IPS-18a (cell line): ENCODE data around the gene GSS.
A peak's percentile ranks its signal among the peaks of the same experiment; 100 is the strongest.

Experiments used
- H3K27ac ChIP-seq: one replicate; pipeline ENCODE4 v1.5.1; 2013; ENCODE audit warnings: low read length
- H3K27me3 ChIP-seq: one replicate; pipeline ENCODE4 v1.6.1; 2013; ENCODE audit warnings: mild to moderate bottlenecking, low read length; ENCODE audit not compliant: control insufficient read depth, insufficient read depth
- H3K36me3 ChIP-seq: one replicate; pipeline ENCODE4 v1.6.1; 2013; ENCODE audit warnings: low read depth, low read length; ENCODE audit not compliant: control insufficient read depth
- H3K4me1 ChIP-seq: one replicate; pipeline ENCODE4 v1.6.1; 2013; ENCODE audit warnings: low read depth, low read length; ENCODE audit not compliant: control insufficient read depth
- H3K4me3 ChIP-seq: one replicate; pipeline ENCODE4 v1.5.1; 2013; ENCODE audit warnings: low read length
- H3K9ac ChIP-seq: one replicate; pipeline ENCODE4 v1.6.1; 2013; ENCODE audit warnings: mild to moderate bottlenecking, low read length, moderate library complexity
- H3K9me3 ChIP-seq: one replicate; pipeline ENCODE4 v1.6.1; 2013; ENCODE audit warnings: low read depth, low read length; ENCODE audit not compliant: control insufficient read depth

The GSS gene

GRCh38 chr20:34955231-34956040 lies at the start of gene GSS, which contains the start of gene MYH7B:
Gene GSS (minus strand): TSS chr20:34955806. CDS start chr20:34951852, 3,954 bp downstream.
Gene MYH7B (plus strand): TSS chr20:34955868. CDS start chr20:34978006, 22,138 bp downstream.
- peak within 1 kb of the TSS; percentile 79 for H3K4me3 ChIP-seq

DNA sequence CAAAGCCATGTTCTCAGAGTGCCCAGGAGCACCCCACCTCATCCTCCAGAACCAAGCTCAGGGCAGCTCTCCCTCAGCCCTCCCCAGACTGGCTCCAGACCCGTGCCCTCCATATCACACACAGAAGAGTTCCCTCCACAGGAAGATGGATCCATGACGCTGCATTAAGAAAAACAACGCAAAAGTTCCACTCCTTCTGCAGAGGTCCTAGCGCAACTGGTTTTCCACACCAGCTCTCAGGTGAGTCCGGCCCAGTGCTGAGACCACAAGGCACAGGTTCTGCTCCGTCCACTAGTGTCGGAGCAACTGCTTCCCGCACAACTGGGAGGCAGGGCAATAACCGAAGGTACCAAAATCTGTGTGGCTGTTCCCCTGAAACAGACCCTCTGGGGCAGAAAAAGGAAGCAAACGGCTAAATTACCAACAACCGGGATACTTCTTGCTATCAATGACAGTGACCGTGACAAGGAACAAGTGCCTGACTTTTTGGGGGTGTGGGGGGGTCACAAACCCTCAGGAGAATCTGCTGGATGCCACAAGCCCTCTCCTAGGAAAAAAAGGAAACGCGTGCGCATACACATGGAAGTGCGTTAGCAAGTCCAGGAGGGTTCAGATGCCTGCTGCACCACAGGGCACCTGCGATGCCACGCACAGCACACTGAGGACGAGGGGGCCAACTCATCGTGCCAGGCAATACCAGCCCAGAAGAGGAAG lies 49.3 kb upstream of the GSS start:
- Histone ChIP-seq H3K27me3 (no peaks in the 10 kb centered on the region), H3K9me3 (no peaks in the 10 kb centered on the region), H3K27ac (no peak overlapping the region), H3K4me3 (no peak overlapping the region), H3K36me3 (peaks cover 78% of the 10 kb centered on the region), H3K9ac (no peak overlapping the region), H3K4me1 (no peaks in the 10 kb centered on the region)

More at GRCh38 chr20:34955231-34956040, at the start of gene GSS, which contains the start of gene MYH7B:
- Histone ChIP-seq H3K27me3 (no peaks in the 10 kb centered on the region), H3K9me3 (no peaks in the 10 kb centered on the region), H3K4me1 (peaks cover 8% of the 10 kb centered on the region), H3K36me3 (no peaks in the 10 kb centered on the region), H3K9ac (peak within 1 kb of the TSS; percentile 82), H3K27ac (peak within 1 kb of the TSS; percentile 59)

DNA sequence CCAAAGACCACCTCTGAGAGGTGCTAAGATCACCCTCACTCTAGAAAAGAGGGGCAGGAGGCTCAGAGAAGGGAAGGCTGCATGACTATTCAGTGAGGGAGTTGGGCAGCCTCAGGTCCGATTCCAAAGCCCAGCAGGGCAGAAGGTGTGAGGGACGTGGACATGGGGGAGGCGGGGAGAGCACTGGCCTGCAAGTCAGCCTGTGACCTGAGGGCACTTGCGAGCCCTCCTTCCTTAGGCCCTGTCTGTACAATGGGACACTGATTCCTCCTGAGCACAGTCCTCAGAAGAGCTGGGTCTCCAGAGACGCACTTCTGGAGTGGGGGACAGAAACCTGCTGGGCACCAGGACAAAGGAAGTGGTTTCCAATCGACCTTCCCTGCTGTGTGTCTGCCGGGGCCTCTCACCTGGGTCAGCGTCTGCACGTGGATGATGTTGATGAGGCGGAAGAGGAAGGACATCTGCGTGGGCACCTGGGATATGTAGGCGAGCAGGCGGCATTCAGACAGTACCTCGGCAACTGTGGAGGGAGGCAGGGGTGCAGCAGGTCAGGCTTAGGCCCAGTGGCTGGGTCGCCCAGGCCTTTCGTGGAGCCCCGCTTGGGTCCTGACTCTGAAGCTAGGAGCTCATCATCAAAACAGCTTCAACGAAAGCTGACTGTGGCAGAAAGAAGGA lies 48.6 kb upstream of the GSS start:
- Histone ChIP-seq H3K36me3 (peaks cover 71% of the 10 kb centered on the region), H3K9me3 (no peaks in the 10 kb centered on the region)

GRCh38 chr20:35003211-35004031 lies 47.8 kb upstream of the GSS start:
- H3K27ac ChIP-seq: no peak overlapping the region
- H3K27me3 ChIP-seq: no peaks in the 10 kb centered on the region
- no peak overlapping the region for H3K4me3 ChIP-seq
- H3K4me1 ChIP-seq: no peaks in the 10 kb centered on the region
- peaks cover 63% of the 10 kb centered on the region for H3K36me3 ChIP-seq
- H3K9ac ChIP-seq: no peak overlapping the region
- H3K9me3 ChIP-seq: no peaks in the 10 kb centered on the region

More for the DNA sequence above, 48.6 kb upstream of the GSS start:
- Histone ChIP-seq H3K4me3 (no peak overlapping the region), H3K27ac (no peak overlapping the region), H3K9ac (no peak overlapping the region), H3K4me1 (no peaks in the 10 kb centered on the region), H3K27me3 (no peaks in the 10 kb centered on the region)

DNA sequence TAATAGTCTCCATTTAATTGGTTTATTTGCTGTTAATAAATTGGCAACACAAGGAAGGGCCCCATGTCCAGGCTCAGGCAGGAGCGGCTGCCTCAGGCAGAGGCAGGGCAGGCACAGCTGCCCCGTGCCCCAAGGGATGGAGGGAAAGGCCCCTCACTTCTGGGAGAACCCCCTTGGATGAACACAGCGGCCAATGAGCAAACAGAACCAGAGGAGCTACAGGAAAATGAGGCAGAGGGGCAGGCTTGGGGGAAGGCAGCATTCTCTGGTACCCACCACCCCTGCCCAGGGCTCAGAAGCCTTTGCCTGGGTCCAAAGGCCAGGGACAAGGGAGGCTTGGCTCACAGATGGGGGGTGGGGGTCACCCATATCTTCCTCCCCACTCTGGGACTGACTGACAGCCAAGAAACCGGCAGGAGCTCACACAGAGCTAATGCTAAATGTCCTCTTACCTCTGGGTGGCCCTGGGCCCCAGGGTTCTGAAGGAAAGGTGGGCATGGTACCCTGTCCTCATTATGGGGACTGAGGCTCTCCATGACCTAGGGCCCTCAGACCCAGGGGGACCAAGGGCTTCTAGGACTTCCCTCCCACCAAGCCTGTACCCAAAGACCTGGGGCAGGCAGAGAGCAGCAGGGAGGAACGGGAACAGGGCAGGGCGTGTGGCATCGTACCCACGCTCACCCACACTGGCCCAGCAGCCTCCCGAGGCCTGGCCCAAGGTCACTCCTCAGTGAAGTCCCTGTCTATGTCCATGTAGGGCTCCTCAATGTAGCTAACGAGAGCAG lies 47.0 kb upstream of the GSS start:
- Histone ChIP-seq H3K9me3 (no peaks in the 10 kb centered on the region), H3K4me1 (no peaks in the 10 kb centered on the region), H3K27me3 (no peaks in the 10 kb centered on the region), H3K36me3 (peaks cover 55% of the 10 kb centered on the region), H3K9ac (no peak overlapping the region), H3K4me3 (no peak overlapping the region), H3K27ac (no peak overlapping the region)

DNA sequence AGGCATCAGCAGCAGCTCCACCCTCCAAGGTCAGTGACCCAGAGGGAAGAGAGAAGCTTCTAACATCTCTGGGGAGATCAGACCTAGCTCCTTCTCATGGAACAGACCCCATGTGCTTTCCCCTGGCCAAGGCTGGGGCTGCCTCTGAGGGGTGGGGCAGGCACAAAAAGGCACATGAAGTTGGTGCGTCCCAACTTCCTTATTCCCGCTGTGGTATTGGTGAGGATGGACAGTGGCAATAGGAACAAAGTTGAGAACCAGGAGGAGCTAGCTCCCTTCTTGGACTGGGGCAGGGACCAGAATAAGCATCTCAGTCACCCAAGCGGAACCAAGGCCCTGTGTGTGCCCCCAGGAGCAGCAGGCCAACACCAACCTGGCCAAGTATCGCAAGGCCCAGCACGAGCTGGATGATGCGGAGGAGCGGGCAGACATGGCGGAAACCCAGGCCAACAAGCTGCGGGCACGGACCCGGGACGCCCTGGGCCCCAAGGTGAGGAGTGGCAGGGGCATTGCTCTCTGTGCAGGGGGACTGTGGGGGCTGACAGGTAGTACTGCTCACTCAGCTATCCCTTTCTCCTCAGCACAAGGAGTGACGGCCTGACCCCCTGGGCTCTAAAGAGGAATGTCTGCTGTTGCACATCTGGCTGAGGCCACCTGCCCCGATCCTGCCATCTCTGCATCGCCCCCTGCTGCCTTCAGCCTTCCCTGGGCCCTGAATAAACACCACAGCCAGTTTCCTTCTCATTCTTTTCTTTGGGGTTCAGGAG lies 46.2 kb upstream of the GSS start:
- Histone ChIP-seq H3K36me3 (peaks cover 46% of the 10 kb centered on the region), H3K27ac (no peak overlapping the region), H3K4me3 (no peak overlapping the region), H3K4me1 (no peaks in the 10 kb centered on the region), H3K9me3 (no peaks in the 10 kb centered on the region), H3K27me3 (no peaks in the 10 kb centered on the region), H3K9ac (no peak overlapping the region)

DNA sequence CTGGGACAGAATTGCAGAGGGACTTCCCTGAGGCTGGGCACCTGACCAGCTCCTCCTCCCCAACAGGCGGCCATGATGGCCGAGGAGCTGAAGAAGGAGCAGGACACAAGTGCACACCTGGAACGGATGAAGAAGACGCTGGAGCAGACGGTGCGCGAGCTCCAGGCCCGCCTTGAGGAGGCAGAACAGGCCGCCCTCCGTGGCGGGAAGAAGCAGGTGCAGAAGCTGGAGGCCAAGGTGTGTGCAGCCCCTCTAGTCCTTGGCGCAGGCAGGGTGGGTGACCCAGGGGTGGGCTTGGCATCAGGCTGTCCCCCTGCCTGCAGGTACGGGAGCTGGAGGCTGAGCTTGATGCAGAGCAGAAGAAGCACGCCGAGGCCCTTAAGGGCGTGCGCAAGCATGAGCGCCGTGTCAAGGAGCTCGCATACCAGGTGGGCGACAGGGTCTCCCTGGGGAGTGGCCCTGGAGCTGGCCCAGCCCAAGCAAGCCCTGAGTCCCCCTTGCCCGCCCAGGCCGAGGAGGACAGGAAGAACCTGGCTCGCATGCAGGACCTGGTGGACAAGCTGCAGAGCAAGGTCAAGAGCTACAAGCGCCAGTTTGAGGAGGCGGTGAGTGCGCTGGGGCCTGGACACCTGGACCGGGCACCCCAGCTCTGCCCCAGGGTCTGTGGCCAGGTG lies 45.5 kb upstream of the GSS start:
- Histone ChIP-seq H3K27ac (no peak overlapping the region), H3K9ac (no peak overlapping the region), H3K9me3 (no peaks in the 10 kb centered on the region), H3K4me1 (no peaks in the 10 kb centered on the region), H3K27me3 (no peaks in the 10 kb centered on the region), H3K36me3 (peaks cover 39% of the 10 kb centered on the region), H3K4me3 (no peak overlapping the region)

DNA sequence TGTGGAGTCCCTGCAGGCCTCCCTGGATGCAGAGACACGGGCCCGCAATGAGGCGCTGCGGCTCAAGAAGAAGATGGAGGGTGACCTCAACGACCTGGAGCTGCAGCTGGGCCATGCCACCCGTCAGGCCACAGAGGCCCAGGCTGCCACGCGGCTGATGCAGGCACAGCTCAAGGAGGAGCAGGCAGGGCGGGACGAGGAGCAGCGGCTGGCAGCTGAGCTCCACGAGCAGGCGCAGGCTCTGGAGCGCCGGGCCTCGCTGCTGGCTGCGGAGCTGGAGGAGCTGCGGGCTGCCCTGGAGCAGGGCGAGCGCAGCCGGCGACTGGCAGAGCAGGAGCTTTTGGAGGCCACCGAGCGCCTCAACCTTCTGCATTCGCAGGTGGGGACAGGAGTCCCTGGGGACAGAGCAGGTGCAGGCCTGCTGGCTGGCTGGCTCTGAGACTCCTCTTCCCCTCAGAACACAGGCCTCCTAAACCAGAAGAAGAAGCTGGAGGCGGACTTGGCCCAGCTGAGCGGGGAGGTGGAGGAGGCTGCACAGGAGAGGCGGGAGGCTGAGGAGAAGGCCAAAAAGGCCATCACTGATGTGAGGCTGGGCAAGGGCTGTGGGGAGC lies 44.8 kb upstream of the GSS start:
- no peaks in the 10 kb centered on the region for H3K27me3 ChIP-seq
- H3K27ac ChIP-seq: no peak overlapping the region
- H3K36me3 ChIP-seq: peaks cover 33% of the 10 kb centered on the region
- H3K4me3 ChIP-seq: no peak overlapping the region
- no peaks in the 10 kb centered on the region for H3K4me1 ChIP-seq
- H3K9me3 ChIP-seq: no peaks in the 10 kb centered on the region
- H3K9ac ChIP-seq: no peak overlapping the region

DNA sequence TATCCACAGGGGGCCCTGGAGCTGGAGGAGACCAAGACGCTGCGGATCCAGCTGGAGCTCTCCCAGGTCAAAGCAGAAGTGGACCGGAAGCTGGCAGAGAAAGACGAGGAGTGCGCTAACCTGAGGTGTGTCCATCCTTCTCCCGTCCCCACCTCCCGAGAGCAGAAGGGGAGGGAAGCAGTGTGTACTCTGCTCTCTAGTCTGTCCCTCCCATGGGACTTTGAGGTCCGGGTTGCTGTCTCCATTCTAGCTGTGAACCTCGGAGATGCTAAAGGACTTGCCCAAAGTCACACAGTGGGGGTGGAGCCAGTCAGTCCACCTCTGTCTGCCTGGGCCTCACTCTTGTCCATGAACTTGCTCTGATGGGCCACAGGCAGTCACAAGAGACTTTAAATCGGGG lies 44.2 kb upstream of the GSS start:
- Histone ChIP-seq H3K36me3 (peaks cover 27% of the 10 kb centered on the region), H3K27ac (no peak overlapping the region), H3K4me3 (no peak overlapping the region), H3K27me3 (no peaks in the 10 kb centered on the region), H3K4me1 (no peaks in the 10 kb centered on the region), H3K9me3 (no peaks in the 10 kb centered on the region), H3K9ac (no peak overlapping the region)
